Vagina (tissue), 2 donors: ENCODE data around the gene MAPK12.

Experiments
- CTCF ChIP-seq, 3 experiments: fragments of 450-650 bp in 2 of 3; fragments of 200-600 bp in 1 of 3; sonication (generic) in 1 of 3; IDR thresholded peaks; one replicate each; pipeline ENCODE4 v1.5.1; 2017 to 2019; ENCODE audit warnings: antibody characterized with exemption in 3 of 3, mild to moderate bottlenecking in 2 of 3, moderate library complexity in 2 of 3
- POLR2A ChIP-seq, 2 donors: fragments of 450-650 bp; IDR thresholded peaks; one replicate each; pipeline ENCODE4 v1.6.1; 2017; ENCODE audit warnings: antibody characterized with exemption in 2 of 2, mild to moderate bottlenecking in 2 of 2, moderate library complexity in 2 of 2
- POLR2AphosphoS5 ChIP-seq, 2 donors: sonication (generic); formaldehyde crosslinking; IDR thresholded peaks; one replicate each; pipeline ENCODE4 v1.9.0; 2017; ENCODE audit warnings: antibody characterized with exemption in 2 of 2, mild to moderate bottlenecking in 2 of 2, low read depth in 1 of 2; ENCODE audit not compliant: insufficient read depth in 1 of 2

- no peak for TF ChIP-seq CTCF (IDR thresholded peaks at IDR 0.05)
- no peak for TF ChIP-seq POLR2A (IDR thresholded peaks at IDR 0.05)
- no peak for TF ChIP-seq POLR2AphosphoS5 (IDR thresholded peaks at IDR 0.05; ENCODE audit: insufficient read depth in 1 of 2, low read depth in 1 of 2)
Observed at GRCh38 chr22:50272044-50272802, 10.7 kb upstream of the MAPK12 start.
